ENCODE measurements around the gene TCEAL1. TPM values are rescaled to one million over a fixed set of nuclear protein-coding genes. Genes with fewer than 3 reads are reported as not detected.
"Not testable (repeated sequence)": the region's sequence is repeated elsewhere in the genome, so short reads cannot be mapped to it uniquely, and the experiment has no call there.

TCEAL1 gene
- total RNA-seq, 1 donor from 2014 or later = 93.1 TPM

DNA sequence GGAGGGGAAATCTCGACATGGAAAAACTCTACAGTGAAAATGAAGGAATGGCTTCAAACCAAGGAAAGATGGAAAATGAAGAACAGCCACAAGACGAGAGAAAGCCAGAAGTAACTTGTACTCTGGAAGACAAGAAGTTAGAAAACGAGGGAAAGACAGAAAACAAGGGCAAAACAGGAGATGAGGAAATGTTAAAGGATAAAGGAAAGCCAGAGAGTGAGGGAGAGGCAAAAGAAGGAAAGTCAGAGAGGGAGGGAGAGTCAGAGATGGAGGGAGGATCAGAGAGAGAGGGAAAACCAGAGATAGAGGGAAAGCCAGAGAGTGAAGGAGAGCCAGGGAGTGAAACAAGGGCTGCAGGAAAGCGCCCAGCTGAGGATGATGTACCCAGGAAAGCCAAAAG, 42.1 kb upstream of the TCEAL1 start:
- Histone ChIP-seq H3K27ac (peak overlapping the region; percentile 92), H3K4me1 (peaks cover 5% of the 10 kb centered on the region), H3K27me3 (no peaks in the 10 kb centered on the region), H3K4me3 (peak overlapping the region; percentile 47 to 67), H3K36me3 (no peaks in the 10 kb centered on the region), H3K9me3 (no peaks in the 10 kb centered on the region)
- no peak for DNase-seq (ENCODE audit: extremely low spot score in 2 of 2)
- intact Hi-C loops (cut with DNase I) = no loop called here
- TF ChIP-seq, protein P1, sequence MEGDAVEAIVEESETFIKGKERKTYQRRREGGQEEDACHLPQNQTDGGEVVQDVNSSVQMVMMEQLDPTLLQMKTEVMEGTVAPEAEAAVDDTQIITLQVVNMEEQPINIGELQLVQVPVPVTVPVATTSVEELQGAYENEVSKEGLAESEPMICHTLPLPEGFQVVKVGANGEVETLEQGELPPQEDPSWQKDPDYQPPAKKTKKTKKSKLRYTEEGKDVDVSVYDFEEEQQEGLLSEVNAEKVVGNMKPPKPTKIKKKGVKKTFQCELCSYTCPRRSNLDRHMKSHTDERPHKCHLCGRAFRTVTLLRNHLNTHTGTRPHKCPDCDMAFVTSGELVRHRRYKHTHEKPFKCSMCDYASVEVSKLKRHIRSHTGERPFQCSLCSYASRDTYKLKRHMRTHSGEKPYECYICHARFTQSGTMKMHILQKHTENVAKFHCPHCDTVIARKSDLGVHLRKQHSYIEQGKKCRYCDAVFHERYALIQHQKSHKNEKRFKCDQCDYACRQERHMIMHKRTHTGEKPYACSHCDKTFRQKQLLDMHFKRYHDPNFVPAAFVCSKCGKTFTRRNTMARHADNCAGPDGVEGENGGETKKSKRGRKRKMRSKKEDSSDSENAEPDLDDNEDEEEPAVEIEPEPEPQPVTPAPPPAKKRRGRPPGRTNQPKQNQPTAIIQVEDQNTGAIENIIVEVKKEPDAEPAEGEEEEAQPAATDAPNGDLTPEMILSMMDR (IDR thresholded peaks at IDR 0.05) = no peak
- TF ChIP-seq POLR2A (IDR thresholded peaks at IDR 0.05) (no peak), POLR2AphosphoS5 (IDR thresholded peaks at IDR 0.05; ENCODE audit: insufficient read depth in 1 of 2, low read depth in 1 of 2) (no peak)

DNA sequence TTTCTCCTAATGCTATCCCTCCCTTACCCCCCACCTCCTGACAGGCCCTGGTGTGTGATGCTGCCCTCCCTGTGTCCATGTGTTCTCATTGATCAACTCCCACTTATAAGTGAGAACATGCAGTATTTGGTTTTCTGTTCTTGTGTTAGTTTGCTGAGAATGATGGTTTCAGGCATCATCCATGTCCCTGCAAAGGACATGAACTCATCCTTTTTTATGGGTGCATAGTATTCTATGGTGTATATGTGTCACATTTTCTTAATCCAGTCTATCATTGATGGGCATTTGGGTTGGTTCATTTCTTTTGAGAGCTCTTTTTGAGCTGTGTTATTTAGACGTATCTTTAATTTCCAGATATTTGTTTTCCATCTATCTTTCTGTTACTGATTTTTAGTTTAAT, 36.5 kb upstream of the TCEAL1 start:
- intact Hi-C loops (cut with DNase I); H3K27ac ChIP-seq; H3K27me3 ChIP-seq; H3K9me3 ChIP-seq; DNase-seq (ENCODE audit: extremely low spot score in 2 of 2); H3K4me3 ChIP-seq; H3K36me3 ChIP-seq; H3K4me1 ChIP-seq: not testable (repeated sequence)

DNA sequence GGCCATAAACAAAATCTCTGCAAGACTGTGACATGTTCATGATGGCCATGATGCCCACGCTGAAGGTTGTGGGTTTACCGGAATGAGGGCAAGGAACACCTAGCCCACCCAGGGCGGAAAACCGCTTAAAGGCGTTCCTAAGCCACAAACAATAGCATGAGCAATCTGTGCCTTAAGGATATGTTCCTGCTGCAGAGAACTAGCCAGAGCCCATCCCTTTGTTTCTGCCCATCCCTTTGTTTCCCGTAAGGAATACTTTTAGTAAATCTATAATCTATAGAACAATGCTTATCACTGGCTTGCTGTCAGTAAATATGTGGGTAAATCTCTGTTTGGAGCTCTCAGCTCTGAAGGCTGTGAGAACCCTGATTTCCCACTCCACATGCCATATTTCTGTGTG, 33.6 kb upstream of the TCEAL1 start:
- H3K4me1 ChIP-seq; H3K9me3 ChIP-seq; H3K36me3 ChIP-seq; H3K4me3 ChIP-seq; H3K27ac ChIP-seq; H3K27me3 ChIP-seq; DNase-seq (ENCODE audit: extremely low spot score in 2 of 2); intact Hi-C loops (cut with DNase I): not testable (repeated sequence)

DNA sequence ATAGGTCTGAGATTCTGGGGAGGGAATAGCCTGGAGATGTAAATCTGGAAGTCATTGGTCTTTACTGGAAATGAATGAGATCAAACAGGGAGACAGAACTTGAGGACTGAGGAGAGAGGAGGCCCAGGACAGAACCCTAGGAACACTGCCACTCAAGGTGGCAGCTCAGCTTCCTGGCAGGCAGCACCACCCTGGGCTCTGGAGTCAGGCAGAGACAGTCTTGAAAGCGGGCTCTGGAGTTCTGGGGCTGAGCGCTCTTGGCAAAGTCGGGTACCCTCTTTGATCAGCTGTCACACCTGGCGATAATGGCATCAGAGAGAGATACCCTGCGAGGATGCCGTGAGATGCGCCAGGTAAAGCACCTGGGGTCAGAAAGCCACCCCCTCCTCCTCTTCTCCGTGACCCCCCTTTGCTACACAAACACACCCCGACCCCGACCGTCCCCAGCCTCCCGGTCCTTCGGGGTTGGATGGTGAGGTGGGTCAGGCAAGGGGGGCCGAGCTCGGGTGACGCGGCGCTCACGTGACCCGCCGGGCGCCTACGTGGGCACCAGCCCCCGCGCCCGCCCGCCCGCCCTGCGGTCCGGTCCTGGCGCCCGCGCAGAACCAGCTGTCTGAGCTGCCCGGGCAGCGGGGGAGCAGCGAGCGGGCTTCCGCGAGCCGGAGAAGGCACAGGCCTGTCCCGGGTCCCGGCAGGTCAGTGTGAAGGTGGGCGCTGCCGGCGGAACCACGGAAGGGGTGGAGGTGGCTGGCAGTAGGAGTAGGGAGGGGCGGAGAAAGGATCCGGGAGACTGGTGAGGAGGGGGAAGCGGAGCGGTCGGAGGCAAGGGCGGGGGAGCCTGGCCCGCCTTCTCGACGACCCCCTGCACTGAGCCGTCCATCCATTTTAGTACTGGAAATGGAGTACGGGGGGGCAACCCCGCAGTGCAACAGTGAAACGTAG, 21.1 kb upstream of the TCEAL1 start, which contains the start of gene TCEAL3:
Gene TCEAL3 (plus strand): TSS at position 600 of the 942 bp plus-strand sequence. CDS start 1,102 bp downstream, outside the sequence.
- peak within 1 kb of the TSS; percentile 89 for H3K27ac ChIP-seq
- H3K36me3 ChIP-seq = no peaks in the 10 kb centered on the region
- DNase-seq (ENCODE audit: extremely low spot score in 2 of 2) = no peak
- intact Hi-C loops (cut with DNase I) = no loop called here
- no peaks in the 10 kb centered on the region for H3K9me3 ChIP-seq
- peak within 1 kb of the TSS; percentile 59 for H3K4me3 ChIP-seq
- peak in 1 of 2 donors; percentile 17 for TF ChIP-seq POLR2A (IDR thresholded peaks at IDR 0.05)
- TF ChIP-seq POLR2AphosphoS5 (IDR thresholded peaks at IDR 0.05; ENCODE audit: insufficient read depth in 1 of 2, low read depth in 1 of 2) = peak in 1 of 2 donors; percentile 71
- TF ChIP-seq, protein P1 (IDR thresholded peaks at IDR 0.05) = no peak
- peaks cover 5% of the 10 kb centered on the region for H3K4me1 ChIP-seq
- H3K27me3 ChIP-seq = no peaks in the 10 kb centered on the region

DNA sequence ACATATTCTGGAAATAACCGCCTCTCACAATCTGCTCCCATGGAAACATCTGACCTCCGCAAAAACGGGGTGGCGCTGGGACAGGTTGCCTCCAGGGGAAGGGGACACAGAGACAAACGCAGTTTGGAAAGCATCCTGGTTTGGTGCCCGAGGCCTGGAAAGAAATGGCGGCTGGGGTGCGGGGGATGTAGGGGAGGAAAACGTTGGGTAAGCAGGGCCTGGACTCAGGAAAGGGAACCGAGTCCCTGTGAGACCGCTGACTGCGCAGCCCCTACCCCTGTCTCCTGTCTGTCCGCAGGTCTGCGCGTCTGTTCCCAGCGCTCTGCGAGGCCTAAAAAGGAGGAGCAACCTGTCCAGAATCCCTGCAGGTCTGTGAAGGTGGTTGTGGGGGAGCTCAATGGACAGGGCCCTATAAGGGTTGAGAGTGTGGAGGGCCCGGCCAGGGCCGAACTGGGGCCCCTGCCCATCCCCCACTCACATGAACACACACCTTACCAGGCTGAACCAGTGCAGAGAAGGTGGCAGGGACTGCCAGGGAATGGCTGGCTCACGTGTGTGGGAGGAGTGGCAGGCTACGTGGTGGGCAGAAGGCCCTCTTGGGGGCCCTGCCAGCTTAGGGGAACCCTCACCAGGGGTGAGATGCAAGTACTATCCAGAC, 20.3 kb upstream of the TCEAL1 start:
- peaks cover 5% of the 10 kb centered on the region for H3K4me1 ChIP-seq
- TF ChIP-seq, protein P1 (IDR thresholded peaks at IDR 0.05) = no peak
- no peak for TF ChIP-seq POLR2AphosphoS5 (IDR thresholded peaks at IDR 0.05; ENCODE audit: insufficient read depth in 1 of 2, low read depth in 1 of 2)
- TF ChIP-seq POLR2A (IDR thresholded peaks at IDR 0.05) = no peak
- peak overlapping the region; percentile 89 for H3K27ac ChIP-seq
- H3K27me3 ChIP-seq = no peaks in the 10 kb centered on the region
- H3K36me3 ChIP-seq = no peaks in the 10 kb centered on the region
- no peak for DNase-seq (ENCODE audit: extremely low spot score in 2 of 2)
- no peaks in the 10 kb centered on the region for H3K9me3 ChIP-seq
- intact Hi-C loops (cut with DNase I) = no loop called here
- H3K4me3 ChIP-seq = peak overlapping the region; percentile 59

DNA sequence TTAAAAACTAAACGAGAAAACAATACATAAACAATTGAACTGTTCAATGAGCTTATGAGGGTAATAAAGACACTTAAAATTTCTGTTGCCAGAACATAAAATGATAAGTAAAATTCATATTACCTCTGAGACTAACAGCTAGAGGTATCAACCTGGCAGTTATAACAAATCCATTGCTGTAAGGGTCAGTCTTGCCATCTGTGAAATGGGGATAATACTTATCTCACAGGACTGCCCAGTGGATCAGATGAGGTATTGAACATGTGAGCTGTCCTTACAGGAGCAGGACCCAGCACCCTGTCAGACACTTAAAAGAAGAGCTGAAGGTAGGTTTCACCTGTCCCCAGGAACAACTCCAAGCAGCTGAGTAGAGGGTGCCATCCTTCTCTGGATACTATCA, 18.5 kb upstream of the TCEAL1 start:
- DNase-seq (ENCODE audit: extremely low spot score in 2 of 2) = no peak
- TF ChIP-seq POLR2A (IDR thresholded peaks at IDR 0.05) (no peak), POLR2AphosphoS5 (IDR thresholded peaks at IDR 0.05; ENCODE audit: insufficient read depth in 1 of 2, low read depth in 1 of 2) (no peak)
- TF ChIP-seq, protein P1 (IDR thresholded peaks at IDR 0.05) = no peak
- Histone ChIP-seq H3K36me3 (no peaks in the 10 kb centered on the region), H3K9me3 (no peaks in the 10 kb centered on the region), H3K27me3 (no peaks in the 10 kb centered on the region), H3K27ac (no peak overlapping the region), H3K4me3 (no peak overlapping the region), H3K4me1 (peaks cover 5% of the 10 kb centered on the region)
- intact Hi-C loops (cut with DNase I) = no loop called here

Data from vagina (tissue), 2 donors.